ENCODE results near the gene G6PC2. TPM values are rescaled to one million over a fixed set of nuclear protein-coding genes. Genes with fewer than 3 reads are reported as not detected.
A peak's percentile ranks its signal among the peaks of the same experiment; 100 is the strongest.

G6PC2 gene
- total RNA-seq, 6 experiments from 2014 or later = not detected

DNA sequence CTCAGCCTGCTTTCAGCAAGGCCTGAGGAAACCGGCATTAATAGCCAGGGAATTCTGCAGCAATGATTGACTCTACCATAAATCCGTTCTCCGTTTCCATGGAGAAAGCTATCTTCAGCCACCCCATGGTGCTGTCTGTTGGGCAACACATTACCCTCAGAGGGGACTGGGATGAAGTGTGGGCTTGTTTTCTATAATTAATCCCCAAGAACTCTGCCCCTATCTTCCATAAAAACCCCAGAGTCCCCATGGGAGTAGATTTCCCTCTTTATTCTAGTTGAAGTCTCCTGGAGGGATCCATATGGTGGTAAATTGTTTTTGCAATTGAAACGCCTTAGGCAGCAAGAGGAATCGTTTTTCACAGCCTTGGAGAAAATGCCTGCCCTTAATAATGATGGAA lies 9.2 kb downstream of the G6PC2 start:
- Histone ChIP-seq H3K4me1 (peaks cover 0 to 9% (median 4%) of the 10 kb centered on the region in 4 donors), H3K36me3 (no peaks in the 10 kb centered on the region), H3K27me3 (no peaks in the 10 kb centered on the region), H3K4me3 (no peak overlapping the region), H3K27ac (no peak overlapping the region), H3K9me3 (no peaks in the 10 kb centered on the region)
- ATAC-seq (no peak), DNase-seq (no peak)
- no peak for TF ChIP-seq POLR2A (IDR thresholded peaks at IDR 0.05)
- TF ChIP-seq CTCF (IDR thresholded peaks at IDR 0.05) = no peak
- intact Hi-C loops (cut with DNase I) = loop anchor here in 1 of 2 donors (10.0 kb wide), 1 partner anchor 136 kb away; no protein-coding TSS in a partner anchor
- 57% methylated on average over 5 of the region's 5 CpGs for WGBS (ENCODE audit: insufficient coverage, low coverage, low lambda C conversion rate, missing lambda C conversion rate)

DNA sequence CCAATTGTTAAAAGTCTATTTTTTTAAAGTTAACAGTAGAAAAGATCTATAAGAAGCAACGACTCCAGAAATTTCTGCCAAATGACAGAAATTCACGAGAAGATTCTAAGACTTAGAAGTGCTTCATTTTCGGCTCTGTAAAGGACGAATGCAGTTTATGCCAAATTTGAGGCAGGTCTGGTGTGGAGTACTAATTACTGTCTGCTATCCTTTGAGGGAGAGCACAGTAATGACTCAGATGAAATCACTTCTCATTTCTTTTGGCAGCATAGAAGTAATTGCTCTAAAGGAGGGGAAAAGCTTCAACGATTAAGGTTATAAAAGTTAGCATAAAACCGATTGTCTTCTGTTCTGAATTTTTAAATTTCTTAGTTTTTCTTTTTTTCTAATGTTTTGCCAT lies 11.4 kb downstream of the G6PC2 start:
- Histone ChIP-seq H3K9me3 (no peaks in the 10 kb centered on the region), H3K27me3 (no peaks in the 10 kb centered on the region), H3K36me3 (no peaks in the 10 kb centered on the region), H3K27ac (no peak overlapping the region), H3K4me3 (no peak overlapping the region), H3K4me1 (peaks cover 0 to 9% (median 4%) of the 10 kb centered on the region in 4 donors)
- DNase-seq = no peak
- ATAC-seq = no peak
- intact Hi-C loops (cut with DNase I) = loop anchor here in 1 of 2 donors (10.0 kb wide), 1 partner anchor 138 kb away; no protein-coding TSS in a partner anchor
- TF ChIP-seq POLR2A (IDR thresholded peaks at IDR 0.05) (no peak), CTCF (IDR thresholded peaks at IDR 0.05) (no peak)
- WGBS (ENCODE audit: insufficient coverage, low coverage, low lambda C conversion rate, missing lambda C conversion rate) = 40% methylated on average over 6 of the region's 6 CpGs

GRCh38 chr2:168912901-168913369 lies 11.8 kb downstream of the G6PC2 start:
- Histone ChIP-seq H3K4me3 (peak overlapping the region in 2 of 3 donors; percentile 1 to 8), H3K27me3 (no peaks in the 10 kb centered on the region), H3K4me1 (peaks cover 0 to 9% (median 4%) of the 10 kb centered on the region in 4 donors), H3K36me3 (no peaks in the 10 kb centered on the region), H3K27ac (no peak overlapping the region), H3K9me3 (no peaks in the 10 kb centered on the region)
- peak; percentile 70 to 81 (median 78) for ATAC-seq
- 24% methylated on average over 15 of the region's 21 CpGs for WGBS (ENCODE audit: insufficient coverage, low coverage, low lambda C conversion rate, missing lambda C conversion rate)
- intact Hi-C loops (cut with DNase I) = loop anchor here in 1 of 2 donors (10.0 kb wide), 1 partner anchor 138 kb away; no protein-coding TSS in a partner anchor
- DNase-seq = peak; percentile 46 to 71 (median 60)
- TF ChIP-seq POLR2A (IDR thresholded peaks at IDR 0.05) = no peak
- TF ChIP-seq CTCF (IDR thresholded peaks at IDR 0.05) = no peak

DNA sequence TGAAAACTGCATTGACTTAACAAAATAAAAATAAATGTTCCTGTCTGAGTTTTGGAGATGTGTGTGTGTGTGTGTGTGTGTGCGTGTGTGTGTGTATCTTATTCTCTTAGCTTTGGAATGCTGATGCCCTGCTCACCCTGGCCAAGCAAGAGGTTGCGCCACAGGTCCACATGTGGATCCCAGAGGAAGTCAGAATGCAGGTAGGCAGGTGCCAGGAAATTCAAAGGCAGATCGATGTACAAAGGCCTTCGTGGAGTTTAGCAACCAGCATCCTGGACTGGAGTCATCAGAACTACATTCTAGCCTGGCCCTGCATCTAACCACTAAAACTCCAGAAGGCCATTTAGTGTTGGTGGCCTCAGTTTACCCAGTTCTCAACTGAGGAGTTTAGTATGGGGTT lies 12.4 kb downstream of the G6PC2 start:
- intact Hi-C loops (cut with DNase I) = loop anchor here in 1 of 2 donors (10.0 kb wide), 1 partner anchor 139 kb away; no protein-coding TSS in a partner anchor
- Histone ChIP-seq H3K36me3 (no peaks in the 10 kb centered on the region), H3K9me3 (no peaks in the 10 kb centered on the region), H3K4me3 (no peak overlapping the region), H3K27ac (no peak overlapping the region), H3K4me1 (peaks cover 0 to 9% (median 4%) of the 10 kb centered on the region in 4 donors), H3K27me3 (no peaks in the 10 kb centered on the region)
- 26% methylated on average over 4 of the region's 4 CpGs for WGBS (ENCODE audit: insufficient coverage, low coverage, low lambda C conversion rate, missing lambda C conversion rate)
- ATAC-seq (peak; percentile 93 to 98 (median 96)), DNase-seq (peak; percentile 84 to 95 (median 92))
- TF ChIP-seq CTCF (IDR thresholded peaks at IDR 0.05) (no peak), POLR2A (IDR thresholded peaks at IDR 0.05) (no peak)

Measured in right lobe of liver (tissue), 6 donors.